Progenitor cell of endocrine pancreas (in vitro differentiated cells): ENCODE data around the gene ANXA5. TPM values are rescaled to one million over a fixed set of nuclear protein-coding genes. Genes with fewer than 3 reads are reported as not detected.

Experiments
- DNase-seq: peaks from one replicate; pipeline ENCODE4 v3.0.0; 2021; ENCODE audit warnings: low spot score; ENCODE audit not compliant: unreplicated experiment
- H3K27ac Mint-ChIP-seq: 2 replicates; pipeline ENCODE4 v1.8.0; 2021; ENCODE audit warnings: mild to moderate bottlenecking, moderate library complexity, mixed read lengths
- H3K27me3 Mint-ChIP-seq: 2 replicates; pipeline ENCODE4 v1.8.0; 2021; ENCODE audit warnings: mixed read lengths
- H3K36me3 Mint-ChIP-seq: 2 replicates; pipeline ENCODE4 v1.8.0; 2022; ENCODE audit warnings: mixed read lengths; ENCODE audit not compliant: insufficient read depth
- H3K4me1 Mint-ChIP-seq: 2 replicates; pipeline ENCODE4 v1.8.0; 2021; ENCODE audit warnings: low read depth, mixed read lengths
- H3K4me3 Mint-ChIP-seq: 2 replicates; pipeline ENCODE4 v1.8.0; 2021; ENCODE audit warnings: low read depth, mild to moderate bottlenecking, moderate library complexity, mixed read lengths
- H3K9me3 Mint-ChIP-seq: 2 replicates; pipeline ENCODE4 v1.8.0; 2021; ENCODE audit warnings: low read depth, mixed read lengths
- CTCF ChIP-seq: fragments of 200-600 bp; sonication (generic); IDR thresholded peaks from one replicate; pipeline ENCODE4 v1.5.0; 2021; ENCODE audit warnings: antibody characterized with exemption, mild to moderate bottlenecking; ENCODE audit not compliant: unreplicated experiment
- total RNA-seq: library from RNA; stranded (reverse); gene quantifications from 2 replicates; pipeline ENCODE4 v1.2.1, GENCODE V29; 2021

ANXA5 gene
- total RNA-seq, 1 donor from 2014 or later, result 203 TPM

DNA sequence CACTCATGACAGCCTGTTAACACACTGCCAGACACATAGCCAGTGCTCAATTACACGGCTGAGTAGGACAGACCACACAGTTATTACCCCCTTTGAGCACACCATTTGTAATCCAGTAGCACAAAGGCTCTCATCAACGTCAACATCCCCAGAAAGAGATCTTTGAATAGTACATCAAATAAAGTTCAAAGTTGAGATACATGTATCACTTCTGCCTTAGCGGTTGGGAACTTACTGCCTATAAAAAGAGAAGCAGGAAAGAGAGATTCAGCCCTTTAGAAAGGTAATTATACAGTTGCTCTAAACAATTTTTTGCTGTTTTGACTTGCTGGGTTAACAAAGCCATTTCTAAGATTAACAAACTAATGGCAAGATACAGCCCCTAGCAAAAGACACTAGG, 16.2 kb downstream of the ANXA5 start:
- no peak for TF ChIP-seq CTCF
- no peak for DNase-seq
- H3K36me3 Mint-ChIP-seq, result peaks cover 38% of the 10 kb centered on the region
- H3K27me3 Mint-ChIP-seq, result no peaks in the 10 kb centered on the region
- no peak overlapping the region for H3K4me3 Mint-ChIP-seq
- no peaks in the 10 kb centered on the region for H3K9me3 Mint-ChIP-seq
- H3K4me1 Mint-ChIP-seq, result peaks cover 16% of the 10 kb centered on the region
- no peak overlapping the region for H3K27ac Mint-ChIP-seq

- peaks cover 34% of the 10 kb centered on the region for H3K36me3 Mint-ChIP-seq
- H3K4me1 Mint-ChIP-seq, result peaks cover 16% of the 10 kb centered on the region
- no peaks in the 10 kb centered on the region for H3K27me3 Mint-ChIP-seq
- DNase-seq, result no peak
- no peak overlapping the region for H3K4me3 Mint-ChIP-seq
- no peaks in the 10 kb centered on the region for H3K9me3 Mint-ChIP-seq
- H3K27ac Mint-ChIP-seq, result no peak overlapping the region
- TF ChIP-seq CTCF, result no peak
Observed at GRCh38 chr4:121679951-121680350, 16.8 kb downstream of the ANXA5 start.

GRCh38 chr4:121679267-121679666, 17.5 kb downstream of the ANXA5 start:
- no peak overlapping the region for H3K4me3 Mint-ChIP-seq
- no peaks in the 10 kb centered on the region for H3K9me3 Mint-ChIP-seq
- H3K27ac Mint-ChIP-seq, result peak overlapping the region; percentile 0
- no peaks in the 10 kb centered on the region for H3K27me3 Mint-ChIP-seq
- DNase-seq, result no peak
- peaks cover 16% of the 10 kb centered on the region for H3K4me1 Mint-ChIP-seq
- no peak for TF ChIP-seq CTCF
- peaks cover 32% of the 10 kb centered on the region for H3K36me3 Mint-ChIP-seq

DNA sequence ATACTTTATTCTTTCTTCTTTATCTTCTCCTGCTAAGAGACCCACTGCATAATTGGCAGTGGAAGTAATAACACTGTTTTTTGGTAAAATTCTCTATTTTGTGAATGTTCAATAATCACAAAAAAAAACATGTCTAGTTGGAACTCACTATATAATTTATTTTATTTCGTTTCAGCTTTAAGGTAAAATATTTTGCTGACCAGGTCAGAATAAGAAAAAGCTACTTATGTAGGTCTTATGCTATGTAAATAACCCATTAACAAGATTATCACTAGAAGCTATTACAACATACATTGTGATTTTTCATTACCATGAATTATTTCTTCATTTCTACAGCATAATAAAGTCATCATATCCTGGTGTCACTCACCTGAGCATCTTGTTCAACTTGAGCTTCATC, 19.3 kb downstream of the ANXA5 start:
- no peak for TF ChIP-seq CTCF
- no peak for DNase-seq
- H3K27ac Mint-ChIP-seq, result no peak overlapping the region
- no peaks in the 10 kb centered on the region for H3K9me3 Mint-ChIP-seq
- H3K4me1 Mint-ChIP-seq, result peaks cover 16% of the 10 kb centered on the region
- peaks cover 34% of the 10 kb centered on the region for H3K36me3 Mint-ChIP-seq
- no peaks in the 10 kb centered on the region for H3K27me3 Mint-ChIP-seq
- H3K4me3 Mint-ChIP-seq, result no peak overlapping the region

- peaks cover 39% of the 10 kb centered on the region for H3K36me3 Mint-ChIP-seq
- no peak for DNase-seq
- no peaks in the 10 kb centered on the region for H3K9me3 Mint-ChIP-seq
- H3K27ac Mint-ChIP-seq, result no peak overlapping the region
- H3K27me3 Mint-ChIP-seq, result no peaks in the 10 kb centered on the region
- no peak for TF ChIP-seq CTCF
- peaks cover 16% of the 10 kb centered on the region for H3K4me1 Mint-ChIP-seq
- H3K4me3 Mint-ChIP-seq, result no peak overlapping the region
Observed at GRCh38 chr4:121676345-121677075, 20.3 kb downstream of the ANXA5 start.
